Measurements from ENCODE around the gene FUZ. TPM values are rescaled to one million over a fixed set of nuclear protein-coding genes. Genes with fewer than 3 reads are reported as not detected.
A peak's percentile ranks its signal among the peaks of the same experiment; 100 is the strongest.

FUZ gene
- total RNA-seq, 1 experiment from 2014 or later = 1.1 TPM

GRCh38 chr19:49767381-49767780, 45.7 kb downstream of the FUZ start:
- POLR2A ChIA-PET = interaction anchor here (1.1 kb wide), 3 partner anchors 11 to 271 kb away, joined by 3 to 6 read pairs (median 5); partner anchors contain the start of gene RPS11

DNA sequence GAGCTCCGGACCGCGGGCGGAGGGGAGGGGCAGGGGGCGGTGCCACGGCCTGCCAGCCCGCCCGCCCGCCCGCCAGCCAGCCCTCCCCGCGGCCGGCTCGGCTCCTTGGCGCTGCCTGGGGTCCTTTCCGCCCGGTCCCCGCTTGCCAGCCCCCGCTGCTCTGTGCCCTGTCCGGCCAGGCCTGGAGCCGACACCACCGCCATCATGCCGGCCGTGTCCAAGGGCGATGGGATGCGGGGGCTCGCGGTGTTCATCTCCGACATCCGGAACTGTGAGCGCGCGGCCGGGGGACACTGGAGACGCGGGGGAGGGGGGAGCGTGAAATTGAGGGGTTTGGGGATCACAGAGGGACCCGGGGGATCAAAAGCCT, 46.2 kb downstream of the FUZ start, which contains the start of gene AP2A1:
Gene AP2A1 (plus strand): TSS at position 72 of the 370 bp plus-strand sequence. CDS start 133 bp downstream, at position 205.
- DNase-seq (ENCODE audit: low read depth, low spot score) (no peak), ATAC-seq (0 out of 2 replicates have a peak, but pooled peaks have one; percentile 0)
- TF ChIP-seq CBX3 (IDR thresholded peaks at IDR 0.05; ENCODE audit: low read depth) (no peak), JUND (IDR thresholded peaks at IDR 0.05) (no peak), FOSL1 (IDR thresholded peaks at IDR 0.05; ENCODE audit: low read depth) (no peak), POLR2AphosphoS5 (IDR thresholded peaks at IDR 0.05; ENCODE audit: low read depth, low read length) (peak; percentile 46; the same call in 1 of the 2 replicates), ZFX (IDR thresholded peaks at IDR 0.05) (no peak), SRF (IDR thresholded peaks at IDR 0.05; ENCODE audit: low read depth) (no peak)
- TF ChIP-seq, protein P1, sequence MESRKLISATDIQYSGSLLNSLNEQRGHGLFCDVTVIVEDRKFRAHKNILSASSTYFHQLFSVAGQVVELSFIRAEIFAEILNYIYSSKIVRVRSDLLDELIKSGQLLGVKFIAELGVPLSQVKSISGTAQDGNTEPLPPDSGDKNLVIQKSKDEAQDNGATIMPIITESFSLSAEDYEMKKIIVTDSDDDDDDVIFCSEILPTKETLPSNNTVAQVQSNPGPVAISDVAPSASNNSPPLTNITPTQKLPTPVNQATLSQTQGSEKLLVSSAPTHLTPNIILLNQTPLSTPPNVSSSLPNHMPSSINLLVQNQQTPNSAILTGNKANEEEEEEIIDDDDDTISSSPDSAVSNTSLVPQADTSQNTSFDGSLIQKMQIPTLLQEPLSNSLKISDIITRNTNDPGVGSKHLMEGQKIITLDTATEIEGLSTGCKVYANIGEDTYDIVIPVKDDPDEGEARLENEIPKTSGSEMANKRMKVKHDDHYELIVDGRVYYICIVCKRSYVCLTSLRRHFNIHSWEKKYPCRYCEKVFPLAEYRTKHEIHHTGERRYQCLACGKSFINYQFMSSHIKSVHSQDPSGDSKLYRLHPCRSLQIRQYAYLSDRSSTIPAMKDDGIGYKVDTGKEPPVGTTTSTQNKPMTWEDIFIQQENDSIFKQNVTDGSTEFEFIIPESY (IDR thresholded peaks at IDR 0.05; ENCODE audit: extremely low read depth, insufficient replicate concordance, low read length) = no peak
- Histone ChIP-seq H3K4me1 (ENCODE audit: control insufficient read depth in 1 of 2, insufficient read depth in 2 of 2, low read length in 2 of 2) (peaks cover 21 to 34% of the 10 kb centered on the region in 2 experiments), H3K9ac (ENCODE audit: low read length) (peak within 1 kb of the TSS; percentile 91), H3K27me3 (ENCODE audit: insufficient read depth, low read length) (no peaks in the 10 kb centered on the region), H3K4me2 (ENCODE audit: low read length) (peak within 1 kb of the TSS; percentile 93), H3K36me3 (ENCODE audit: control insufficient read depth in 1 of 2, insufficient read depth in 2 of 2, low read length in 2 of 2) (no peaks in the 10 kb centered on the region; a peak in 1 of 4 replicates), H4K20me1 (ENCODE audit: insufficient read depth) (no peaks in the 10 kb centered on the region), H3K9me3 (ENCODE audit: control insufficient read depth in 1 of 2, insufficient read depth in 1 of 2, low read depth in 1 of 2, low read length in 2 of 2) (no peaks in the 10 kb centered on the region), H3K4me3 (replicated peaks in 1 of 2; ENCODE audit: low read depth in 1 of 2, low read length in 2 of 2) (peak within 1 kb of the TSS; percentile 91 to 97), H2AFZ (ENCODE audit: low read depth, low read length, poor library complexity, severe bottlenecking) (no peak within 1 kb of the TSS), H3K79me2 (ENCODE audit: insufficient read depth, low read length) (peaks cover 34% of the 10 kb centered on the region), H3K9me2 (ENCODE audit: insufficient read depth) (no peaks in the 10 kb centered on the region), H3K27ac (ENCODE audit: low read depth, low read length) (peak within 1 kb of the TSS; percentile 88)
- BruUV-seq (replicated peaks) = no TSS peak
- CTCF ChIA-PET = interaction anchor here (0.6 to 2.3 kb wide), 4 partner anchors 16 to 123 kb away, joined by 3 to 8 read pairs (median 6); no protein-coding TSS in a partner anchor
- POLR2A ChIA-PET = interaction anchor here (0.6 to 1.1 kb wide), 7 partner anchors 11 to 612 kb away, joined by 3 to 6 read pairs (median 3); partner anchors contain the start of genes RPS11 and RRAS
- intact Hi-C loops (cut with micrococcal nuclease) = loop anchor here (1.0 to 5.0 kb wide), 4 partner anchors 40 to 100 kb away; partner anchors contain the start of genes PNKP and PRMT1
- RAD21 ChIA-PET (ENCODE audit: low non-redundant PET in 1 of 2, low total read pairs in 2 of 2, uncharacterized antibody in 2 of 2, unreplicated experiment in 2 of 2) = interaction anchor here in 1 of 2 experiments (1.0 kb wide), 1 partner anchor 19 kb away, joined by 6 read pairs; no protein-coding TSS in a partner anchor

More at GRCh38 chr19:49767381-49767780, 45.7 kb downstream of the FUZ start:
- DNase-seq (ENCODE audit: low read depth, low spot score) = no peak
- Histone ChIP-seq H3K9me3 (ENCODE audit: control insufficient read depth in 1 of 2, insufficient read depth in 1 of 2, low read depth in 1 of 2, low read length in 2 of 2) (no peaks in the 10 kb centered on the region), H3K79me2 (ENCODE audit: insufficient read depth, low read length) (peaks cover 34% of the 10 kb centered on the region), H3K4me3 (replicated peaks in 1 of 2; ENCODE audit: low read depth in 1 of 2, low read length in 2 of 2) (peak overlapping the region; percentile 91 to 97), H2AFZ (ENCODE audit: low read depth, low read length, poor library complexity, severe bottlenecking) (no peak overlapping the region), H3K4me1 (ENCODE audit: control insufficient read depth in 1 of 2, insufficient read depth in 2 of 2, low read length in 2 of 2) (peaks cover 21 to 33% of the 10 kb centered on the region in 2 experiments), H3K9me2 (ENCODE audit: insufficient read depth) (no peaks in the 10 kb centered on the region), H3K27ac (ENCODE audit: low read depth, low read length) (peak overlapping the region; percentile 63), H3K36me3 (ENCODE audit: control insufficient read depth in 1 of 2, insufficient read depth in 2 of 2, low read length in 2 of 2) (no peaks in the 10 kb centered on the region; a peak in 1 of 4 replicates), H3K9ac (ENCODE audit: low read length) (peak overlapping the region; percentile 91), H3K27me3 (ENCODE audit: insufficient read depth, low read length) (no peaks in the 10 kb centered on the region), H3K4me2 (ENCODE audit: low read length) (peak overlapping the region; percentile 89), H4K20me1 (ENCODE audit: insufficient read depth) (no peaks in the 10 kb centered on the region)
- BruUV-seq (replicated peaks) = TSS peak; percentile 34
- intact Hi-C loops (cut with micrococcal nuclease) = loop anchor here (5.0 kb wide), 2 partner anchors 40 to 100 kb away; partner anchors contain the start of gene PNKP
- ChIA-PET CTCF (interaction anchor here (1.1 to 2.3 kb wide), 2 partner anchors 37 to 50 kb away, joined by 5 to 8 read pairs; no protein-coding TSS in a partner anchor), RAD21 (ENCODE audit: low non-redundant PET in 1 of 2, low total read pairs in 2 of 2, uncharacterized antibody in 2 of 2, unreplicated experiment in 2 of 2) (no interaction called here)
- no peak for TF ChIP-seq SP1 (IDR thresholded peaks at IDR 0.05; ENCODE audit: low read depth)
- no peak for TF ChIP-seq EGR1 (IDR thresholded peaks at IDR 0.05; ENCODE audit: low read depth)
- TF ChIP-seq ZNF274 (IDR thresholded peaks at IDR 0.05; ENCODE audit: low read depth, low read length) = no peak
- TF ChIP-seq MAX (IDR thresholded peaks at IDR 0.05) = no peak
- TF ChIP-seq FOSL1 (IDR thresholded peaks at IDR 0.05; ENCODE audit: low read depth) = no peak
- ATAC-seq = no peak

Data from HCT116 (cell line).